ENCODE measurements around the gene TCF25.
"Not testable (repeated sequence)": the region's sequence is repeated elsewhere in the genome, so short reads cannot be mapped to it uniquely, and the experiment has no call there.

The TCF25 gene

DNA sequence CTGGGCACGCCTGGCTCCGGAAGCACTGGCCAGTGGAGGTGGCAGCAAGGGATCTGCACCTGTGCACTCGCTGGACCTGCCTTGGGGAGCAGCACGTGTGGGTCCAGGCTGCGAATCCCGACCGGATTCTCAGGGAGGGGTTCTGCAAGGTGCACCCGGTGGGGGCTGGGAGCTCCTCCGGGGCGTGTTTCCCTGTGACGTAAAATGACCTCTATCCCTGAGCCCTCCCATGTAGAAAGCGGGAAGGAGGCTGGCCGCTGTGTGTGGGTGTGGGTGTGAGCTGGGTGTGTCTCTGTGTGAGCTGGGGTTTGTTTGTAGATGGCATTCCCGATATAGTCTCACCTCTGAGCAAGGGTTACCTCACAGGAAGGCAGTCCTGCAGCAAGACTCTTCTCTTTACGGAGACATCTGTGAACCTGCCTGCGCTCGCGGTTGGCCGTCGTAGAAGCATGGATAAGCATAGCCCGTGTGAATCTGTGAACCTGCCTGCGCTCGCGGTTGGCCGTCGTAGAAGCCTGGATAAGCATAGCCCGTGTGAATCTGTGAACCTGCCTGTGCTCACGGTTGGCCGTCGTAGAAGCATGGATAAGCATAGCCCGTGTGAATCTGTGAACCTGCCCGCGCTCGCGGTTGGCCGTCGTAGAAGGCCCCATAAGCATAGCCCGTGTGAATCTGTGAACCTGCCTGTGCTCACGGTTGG, 39.6 kb upstream of the TCF25 start:
- not testable (repeated sequence) for H3K36me3 ChIP-seq (ENCODE audit: control insufficient read depth in 5 of 5, insufficient read depth in 5 of 5, low read length in 5 of 5); H3K4me3 ChIP-seq (ENCODE audit: low read depth in 1 of 5, low read length in 5 of 5); H3K27ac ChIP-seq (ENCODE audit: low read depth, low read length); H3K27me3 ChIP-seq (ENCODE audit: control insufficient read depth in 5 of 5, insufficient read depth in 4 of 5, low read length in 5 of 5); H3K9ac ChIP-seq (ENCODE audit: low read length in 5 of 5); H3K9me3 ChIP-seq (ENCODE audit: control insufficient read depth in 5 of 5, low read length in 5 of 5)
- H3K4me1 ChIP-seq (ENCODE audit: control insufficient read depth in 5 of 5, insufficient read depth in 5 of 5, low read length in 5 of 5) = peaks cover 3 to 23% (median 19%) of the 10 kb centered on the region in 5 donors

DNA sequence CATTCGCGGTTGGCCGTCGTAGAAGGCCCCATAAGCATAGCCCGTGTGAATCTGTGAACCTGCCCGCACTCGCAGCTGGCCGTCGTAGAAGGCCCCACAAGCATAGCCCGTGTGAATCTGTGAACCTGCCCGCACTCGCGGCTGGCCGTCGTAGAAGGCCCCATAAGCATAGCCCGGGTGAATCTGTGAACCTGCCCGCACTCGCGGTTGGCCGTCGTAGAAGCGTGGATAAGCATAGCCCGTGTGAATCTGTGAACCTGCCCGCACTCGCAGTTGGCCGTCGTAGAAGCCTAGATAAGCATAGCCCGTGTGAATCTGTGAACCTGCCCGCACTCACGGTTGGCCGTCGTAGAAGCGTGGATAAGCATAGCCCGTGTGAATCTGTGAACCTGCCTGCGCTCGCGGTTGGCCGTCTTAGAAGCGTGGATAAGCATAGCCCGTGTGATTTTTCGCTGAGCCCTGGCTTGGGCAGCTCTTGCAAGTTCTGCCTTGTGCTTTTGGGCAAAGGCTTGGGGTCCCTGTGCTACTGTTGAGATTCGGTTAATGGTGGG, 38.5 kb upstream of the TCF25 start:
- not testable (repeated sequence) for H3K9me3 ChIP-seq (ENCODE audit: control insufficient read depth in 5 of 5, low read length in 5 of 5); H3K27ac ChIP-seq (ENCODE audit: low read depth, low read length); H3K36me3 ChIP-seq (ENCODE audit: control insufficient read depth in 5 of 5, insufficient read depth in 5 of 5, low read length in 5 of 5); H3K27me3 ChIP-seq (ENCODE audit: control insufficient read depth in 5 of 5, insufficient read depth in 4 of 5, low read length in 5 of 5); H3K9ac ChIP-seq (ENCODE audit: low read length in 5 of 5); H3K4me3 ChIP-seq (ENCODE audit: low read depth in 1 of 5, low read length in 5 of 5)
- H3K4me1 ChIP-seq (ENCODE audit: control insufficient read depth in 5 of 5, insufficient read depth in 5 of 5, low read length in 5 of 5) = peaks cover 3 to 17% (median 15%) of the 10 kb centered on the region in 5 donors

GRCh38 chr16:89836484-89836883, 36.9 kb upstream of the TCF25 start:
- not testable (repeated sequence) for H3K9me3 ChIP-seq (ENCODE audit: control insufficient read depth in 5 of 5, low read length in 5 of 5); H3K27ac ChIP-seq (ENCODE audit: low read depth, low read length); H3K27me3 ChIP-seq (ENCODE audit: control insufficient read depth in 5 of 5, insufficient read depth in 4 of 5, low read length in 5 of 5); H3K9ac ChIP-seq (ENCODE audit: low read length in 5 of 5); H3K36me3 ChIP-seq (ENCODE audit: control insufficient read depth in 5 of 5, insufficient read depth in 5 of 5, low read length in 5 of 5); H3K4me3 ChIP-seq (ENCODE audit: low read depth in 1 of 5, low read length in 5 of 5)
- peaks cover 3 to 17% (median 15%) of the 10 kb centered on the region in 5 donors for H3K4me1 ChIP-seq (ENCODE audit: control insufficient read depth in 5 of 5, insufficient read depth in 5 of 5, low read length in 5 of 5)

GRCh38 chr16:89837014-89837546, 36.3 kb upstream of the TCF25 start:
- H3K27me3 ChIP-seq (ENCODE audit: control insufficient read depth in 5 of 5, insufficient read depth in 4 of 5, low read length in 5 of 5) = peaks cover 0 to 4% (median 2%) of the 10 kb centered on the region in 5 donors
- no peak overlapping the region for H3K27ac ChIP-seq (ENCODE audit: low read depth, low read length)
- H3K36me3 ChIP-seq (ENCODE audit: control insufficient read depth in 5 of 5, insufficient read depth in 5 of 5, low read length in 5 of 5) = no peaks in the 10 kb centered on the region
- H3K4me3 ChIP-seq (ENCODE audit: low read depth in 1 of 5, low read length in 5 of 5) = peak overlapping the region in 4 of 5 donors; percentile 50 to 57 (median 57)
- H3K9me3 ChIP-seq (ENCODE audit: control insufficient read depth in 5 of 5, low read length in 5 of 5) = no peaks in the 10 kb centered on the region
- no peak overlapping the region for H3K9ac ChIP-seq (ENCODE audit: low read length in 5 of 5)
- peaks cover 3 to 17% (median 15%) of the 10 kb centered on the region in 5 donors for H3K4me1 ChIP-seq (ENCODE audit: control insufficient read depth in 5 of 5, insufficient read depth in 5 of 5, low read length in 5 of 5)

- Histone ChIP-seq H3K4me1 (ENCODE audit: control insufficient read depth in 5 of 5, insufficient read depth in 5 of 5, low read length in 5 of 5) (peaks cover 0 to 27% (median 16%) of the 10 kb centered on the region in 5 donors), H3K4me3 (ENCODE audit: low read depth in 1 of 5, low read length in 5 of 5) (no peak overlapping the region), H3K9me3 (ENCODE audit: control insufficient read depth in 5 of 5, low read length in 5 of 5) (no peaks in the 10 kb centered on the region), H3K9ac (ENCODE audit: low read length in 5 of 5) (no peak overlapping the region), H3K27me3 (ENCODE audit: control insufficient read depth in 5 of 5, insufficient read depth in 4 of 5, low read length in 5 of 5) (peaks cover 0 to 5% (median 2%) of the 10 kb centered on the region in 5 donors), H3K27ac (ENCODE audit: low read depth, low read length) (no peak overlapping the region), H3K36me3 (ENCODE audit: control insufficient read depth in 5 of 5, insufficient read depth in 5 of 5, low read length in 5 of 5) (no peaks in the 10 kb centered on the region)
Observed at GRCh38 chr16:89841275-89841674, 32.1 kb upstream of the TCF25 start.

DNA sequence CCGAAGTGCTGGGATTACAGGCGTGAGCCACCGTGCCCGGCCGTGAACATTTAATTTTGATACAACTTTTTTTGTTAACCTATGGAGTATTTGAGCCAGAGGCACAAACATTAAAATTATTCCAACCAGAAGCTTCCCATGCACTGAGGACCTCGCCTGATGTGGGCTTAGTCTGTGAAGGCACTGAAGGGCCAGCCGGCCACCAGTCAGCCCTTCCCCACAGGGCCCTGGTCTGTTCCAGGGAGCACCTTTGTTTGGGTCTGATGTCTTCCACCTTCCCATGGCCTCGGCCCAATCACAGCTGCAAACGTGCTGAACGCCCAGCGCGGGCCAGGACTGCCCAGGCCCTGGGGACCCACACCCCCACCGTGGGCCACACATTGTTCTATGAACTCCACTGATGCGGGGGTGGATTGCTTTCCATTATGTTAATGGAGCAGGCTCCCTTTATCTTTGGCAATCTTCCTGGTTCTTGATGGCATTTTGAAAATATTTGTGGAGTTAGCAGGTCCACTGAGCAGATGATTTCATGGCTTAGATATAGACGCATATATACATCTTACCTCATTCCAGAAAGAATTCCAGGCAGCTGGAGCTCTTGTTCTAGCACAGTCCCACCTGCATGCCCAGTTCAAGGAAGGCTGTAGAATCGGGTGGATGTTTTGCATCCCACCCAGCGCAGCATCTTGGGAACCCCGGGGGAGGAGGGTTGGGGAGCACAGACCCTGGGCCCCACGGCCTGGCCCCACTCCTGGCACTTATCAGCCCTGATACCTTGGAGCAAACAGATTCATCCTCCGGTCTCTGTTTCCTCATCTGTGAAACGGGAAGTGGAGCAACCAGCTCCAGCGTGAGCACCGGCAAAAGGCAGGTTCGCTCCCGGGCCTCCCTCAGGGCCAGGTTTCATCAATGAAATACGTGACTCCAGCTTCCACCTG, 30.7 kb upstream of the TCF25 start:
- Histone ChIP-seq H3K9me3 (ENCODE audit: control insufficient read depth in 5 of 5, low read length in 5 of 5) (no peaks in the 10 kb centered on the region), H3K4me3 (ENCODE audit: low read depth in 1 of 5, low read length in 5 of 5) (no peak overlapping the region), H3K27ac (ENCODE audit: low read depth, low read length) (no peak overlapping the region), H3K4me1 (ENCODE audit: control insufficient read depth in 5 of 5, insufficient read depth in 5 of 5, low read length in 5 of 5) (peaks cover 0 to 28% (median 9%) of the 10 kb centered on the region in 5 donors), H3K36me3 (ENCODE audit: control insufficient read depth in 5 of 5, insufficient read depth in 5 of 5, low read length in 5 of 5) (no peaks in the 10 kb centered on the region), H3K27me3 (ENCODE audit: control insufficient read depth in 5 of 5, insufficient read depth in 4 of 5, low read length in 5 of 5) (peaks cover 0 to 6% (median 2%) of the 10 kb centered on the region in 5 donors), H3K9ac (ENCODE audit: low read length in 5 of 5) (no peak overlapping the region)

DNA sequence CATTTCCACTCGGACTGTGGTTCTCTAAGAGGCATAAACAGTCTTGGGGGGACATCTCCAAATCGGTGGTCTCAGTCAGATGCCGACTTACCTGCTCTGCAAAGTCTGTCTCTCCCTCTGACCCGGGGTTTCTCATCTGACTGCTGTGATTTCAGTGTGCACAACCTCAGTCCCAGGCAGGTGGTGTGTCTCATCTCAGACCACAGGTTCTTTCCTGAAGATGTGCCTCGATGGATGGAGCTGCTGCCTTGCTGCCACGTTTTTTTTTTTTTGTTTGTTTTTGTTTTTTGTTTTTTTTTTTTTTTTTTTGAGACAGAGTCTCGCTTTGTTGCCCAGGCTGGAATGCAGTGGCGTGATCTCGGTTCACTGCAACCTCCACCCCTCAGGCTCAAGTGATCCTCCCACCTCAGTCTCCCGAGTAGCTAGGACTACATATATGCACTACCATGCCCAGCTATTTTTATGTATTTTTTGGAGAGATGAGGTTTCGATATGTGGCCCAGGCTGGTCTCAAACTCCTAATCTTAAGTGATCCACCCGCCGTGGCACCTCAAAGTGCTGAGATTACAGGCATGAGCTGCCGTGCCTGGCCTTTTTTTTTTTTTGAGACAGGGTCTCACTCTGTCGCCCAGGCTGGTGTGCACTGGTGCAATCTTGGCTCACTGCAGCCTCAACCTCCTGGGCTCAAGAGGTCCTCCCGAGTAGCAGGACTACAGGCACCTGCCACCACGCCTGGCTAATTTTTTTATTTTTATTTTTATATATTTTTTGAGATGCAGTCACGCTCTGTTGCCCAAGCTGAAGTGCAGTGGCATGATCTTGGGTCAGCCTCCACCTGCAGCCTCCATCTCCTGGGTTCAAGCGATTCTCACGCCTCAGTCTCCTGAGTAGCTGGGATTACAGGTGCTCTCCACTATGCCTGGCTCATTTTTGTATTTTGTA, 29.7 kb upstream of the TCF25 start:
- Histone ChIP-seq H3K4me3 (ENCODE audit: low read depth in 1 of 5, low read length in 5 of 5) (no peak overlapping the region), H3K9ac (ENCODE audit: low read length in 5 of 5) (no peak overlapping the region), H3K27ac (ENCODE audit: low read depth, low read length) (no peak overlapping the region), H3K36me3 (ENCODE audit: control insufficient read depth in 5 of 5, insufficient read depth in 5 of 5, low read length in 5 of 5) (no peaks in the 10 kb centered on the region), H3K9me3 (ENCODE audit: control insufficient read depth in 5 of 5, low read length in 5 of 5) (no peaks in the 10 kb centered on the region), H3K4me1 (ENCODE audit: control insufficient read depth in 5 of 5, insufficient read depth in 5 of 5, low read length in 5 of 5) (peaks cover 0 to 25% (median 0%) of the 10 kb centered on the region in 5 donors), H3K27me3 (ENCODE audit: control insufficient read depth in 5 of 5, insufficient read depth in 4 of 5, low read length in 5 of 5) (peaks cover 0 to 6% (median 2%) of the 10 kb centered on the region in 5 donors)

DNA sequence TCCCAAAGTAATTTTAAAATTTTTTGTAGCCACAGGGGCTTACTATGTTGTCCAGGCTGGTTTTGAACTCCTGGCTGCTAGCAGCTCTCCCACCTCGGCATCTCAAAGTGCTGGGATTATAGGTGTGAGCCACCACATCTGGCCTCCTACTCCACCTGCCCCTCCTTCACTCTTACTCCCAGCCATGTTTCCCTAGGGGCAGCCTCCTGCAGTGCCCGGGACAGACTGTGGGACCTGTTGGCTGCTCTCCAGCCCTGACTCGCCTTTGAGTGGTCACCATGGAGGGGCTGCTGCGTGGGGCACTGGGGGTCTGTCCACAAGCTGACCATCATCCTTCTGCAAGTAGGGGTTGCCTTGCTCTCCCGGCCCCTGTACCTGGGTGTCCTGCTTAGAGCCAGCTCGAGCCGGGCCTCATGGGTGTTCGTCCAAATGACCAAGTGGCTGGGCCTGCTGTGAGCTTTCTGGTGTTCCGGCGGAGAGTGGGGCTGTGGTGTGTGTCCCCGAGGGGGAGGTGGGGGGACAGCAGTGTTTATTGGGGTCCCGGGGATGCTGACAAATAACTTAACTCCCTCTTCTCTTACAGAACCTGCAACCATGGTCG, 28.6 kb upstream of the TCF25 start:
- Histone ChIP-seq H3K36me3 (ENCODE audit: control insufficient read depth in 5 of 5, insufficient read depth in 5 of 5, low read length in 5 of 5) (no peaks in the 10 kb centered on the region), H3K4me1 (ENCODE audit: control insufficient read depth in 5 of 5, insufficient read depth in 5 of 5, low read length in 5 of 5) (peaks cover 0 to 25% (median 0%) of the 10 kb centered on the region in 5 donors), H3K9me3 (ENCODE audit: control insufficient read depth in 5 of 5, low read length in 5 of 5) (no peaks in the 10 kb centered on the region), H3K9ac (ENCODE audit: low read length in 5 of 5) (no peak overlapping the region), H3K27ac (ENCODE audit: low read depth, low read length) (no peak overlapping the region), H3K27me3 (ENCODE audit: control insufficient read depth in 5 of 5, insufficient read depth in 4 of 5, low read length in 5 of 5) (peaks cover 0 to 6% (median under 1%) of the 10 kb centered on the region in 5 donors), H3K4me3 (ENCODE audit: low read depth in 1 of 5, low read length in 5 of 5) (no peak overlapping the region)

DNA sequence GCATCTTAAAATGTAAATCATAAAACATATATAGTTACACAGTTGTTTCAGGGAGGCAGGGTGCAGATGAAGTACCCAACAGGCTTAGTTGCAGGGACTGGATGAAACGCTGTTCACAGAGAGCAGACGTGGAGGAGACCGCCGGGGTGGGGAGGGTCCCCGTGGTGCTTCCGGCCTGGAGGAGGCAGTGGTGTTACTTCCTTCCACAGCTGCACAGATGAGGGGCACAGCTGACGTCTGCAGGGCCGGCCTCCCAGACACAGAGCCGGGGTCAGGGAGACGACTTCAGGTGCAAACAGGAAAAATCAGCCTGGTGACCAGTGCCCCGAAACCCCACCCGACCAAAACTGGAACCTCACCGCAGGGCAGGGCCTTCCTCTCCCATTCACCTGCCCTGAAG, 28.0 kb upstream of the TCF25 start:
- H3K36me3 ChIP-seq (ENCODE audit: control insufficient read depth in 5 of 5, insufficient read depth in 5 of 5, low read length in 5 of 5) = no peaks in the 10 kb centered on the region
- H3K4me1 ChIP-seq (ENCODE audit: control insufficient read depth in 5 of 5, insufficient read depth in 5 of 5, low read length in 5 of 5) = peaks cover 0 to 25% (median 0%) of the 10 kb centered on the region in 5 donors
- H3K9me3 ChIP-seq (ENCODE audit: control insufficient read depth in 5 of 5, low read length in 5 of 5) = no peaks in the 10 kb centered on the region
- H3K9ac ChIP-seq (ENCODE audit: low read length in 5 of 5) = no peak overlapping the region
- H3K27ac ChIP-seq (ENCODE audit: low read depth, low read length) = no peak overlapping the region
- peaks cover 0 to 6% (median 0%) of the 10 kb centered on the region in 5 donors for H3K27me3 ChIP-seq (ENCODE audit: control insufficient read depth in 5 of 5, insufficient read depth in 4 of 5, low read length in 5 of 5)
- H3K4me3 ChIP-seq (ENCODE audit: low read depth in 1 of 5, low read length in 5 of 5) = no peak overlapping the region

Data from subcutaneous abdominal adipose tissue (tissue), 5 donors.